B cell (primary cell): ENCODE data around the gene ERGIC1.

Experiments
- CTCF ChIP-seq: fragments of 200-600 bp; IDR thresholded peaks from one replicate; pipeline ENCODE4 v1.8.0; 2022; ENCODE audit warnings: antibody characterized with exemption, mild to moderate bottlenecking
- EZH2 ChIP-seq: IDR thresholded peaks from 2 replicates; pipeline ENCODE4 v1.6.1; 2012; ENCODE audit warnings: borderline replicate concordance, low read depth, mild to moderate bottlenecking, moderate library complexity, low read length; ENCODE audit not compliant: insufficient read depth, poor library complexity, severe bottlenecking

GRCh38 chr5:172901012-172901780 is 67.1 kb downstream of the ERGIC1 start:
- TF ChIP-seq CTCF: no peak
- TF ChIP-seq EZH2: no peak
